K562 (cell line): ENCODE results near the gene ALG11. TPM values are rescaled to one million over a fixed set of nuclear protein-coding genes. Genes with fewer than 3 reads are reported as not detected.

Experiments used
- ATAC-seq: fragments of 200-7000 bp; cut with Tn5 transposase; 3 replicates; pipeline ENCODE4 v1.9.1; 2020; ENCODE audit warnings: moderate library complexity
- BruUV-seq: library from RNA; stranded (reverse); fragments of 400-500 nt; replicated peaks from 2 replicates; lab custom pipeline; 2021; lab: Mats Ljungman, UMichigan
- CTCF ChIA-PET: fragments of 300-600 bp; formaldehyde crosslinking; extraction: SDS; loops from one replicate; lab custom pipeline; 2021; ENCODE audit warnings: low intra/inter-chr PET ratio; lab: Yijun Ruan, JAX
- POLR2A ChIA-PET: fragments of 300-600, 350-650 bp; sonication (Branson Sonifier 250); formaldehyde crosslinking; extraction: SDS; loops from one replicate; lab custom pipeline; 2021; ENCODE audit warnings: antibody characterized with exemption, inconsistent platforms; lab: Yijun Ruan, JAX
- DNase-seq, 4 experiments: peaks; one replicate each; pipeline versions ENCODE4 v3.0.0 to v3.0.0-alpha.2; 2011 to 2018; ENCODE audit warnings: low spot score in 3 of 4, mixed read lengths in 3 of 4; ENCODE audit errors: extremely low read depth in 1 of 4
- FAIRE-seq: peaks from 2 replicates; lab custom pipeline; 2011; peaks lifted over from hg19 to GRCh38; lab: Jason Lieb, UNC
- H2AFZ ChIP-seq: 2 replicates; pipeline ENCODE4 v1.6.0; 2011; ENCODE audit warnings: low read depth, low read length, control low read depth, inconsistent platforms
- H3K27ac ChIP-seq: fragments of 200-600 bp; 3 replicates; pipeline ENCODE4 v1.8.0; 2011; ENCODE audit warnings: low read depth, mild to moderate bottlenecking, control low read depth, inconsistent platforms, low read length, moderate library complexity, mixed read lengths; ENCODE audit errors: extremely low read depth
- H3K27me3 ChIP-seq, 2 experiments: fragments of 300-600 bp in 1 of 2; 2 replicates in 1 of 2; 3 replicates in 1 of 2; pipeline versions ENCODE4 v1.6.0 to v1.8.0; 2011; ENCODE audit warnings: inconsistent platforms in 2 of 2, low read length in 2 of 2, mild to moderate bottlenecking in 1 of 2, mixed read lengths in 1 of 2, moderate library complexity in 1 of 2; ENCODE audit not compliant: control insufficient read depth in 2 of 2, insufficient read depth in 2 of 2
- H3K36me3 ChIP-seq: fragments of 300-600 bp; 3 replicates; pipeline ENCODE4 v1.8.0; 2011; ENCODE audit warnings: mild to moderate bottlenecking, low read length, inconsistent platforms; ENCODE audit not compliant: control insufficient read depth, insufficient read depth
- H3K4me1 ChIP-seq, 2 experiments: fragments of 200-600 bp in 1 of 2; replicated peaks in 1 of 2; 2 replicates in 1 of 2; 3 replicates in 1 of 2; pipeline versions ENCODE4 v1.5.1 to v1.8.0; 2011; ENCODE audit warnings: inconsistent platforms in 2 of 2, low read length in 2 of 2, mild to moderate bottlenecking in 1 of 2, mixed read lengths in 1 of 2, moderate library complexity in 1 of 2; ENCODE audit not compliant: control insufficient read depth in 2 of 2, insufficient read depth in 2 of 2
- H3K4me2 ChIP-seq: 2 replicates; pipeline ENCODE4 v1.6.1; 2011; ENCODE audit warnings: low read length, control low read depth, inconsistent platforms, mixed read lengths; ENCODE audit not compliant: insufficient read depth
- H3K4me3 ChIP-seq: fragments of 200-600 bp; sonication (generic), shearing (Covaris generic); 2 replicates; pipeline ENCODE4 v1.5.1; 2016; ENCODE audit warnings: control low read depth, inconsistent platforms
- H3K79me2 ChIP-seq: fragments of 200-600 bp; 3 replicates; pipeline ENCODE4 v1.8.0; 2011; ENCODE audit warnings: low read length, inconsistent platforms; ENCODE audit not compliant: control insufficient read depth, insufficient read depth
- H3K9ac ChIP-seq, 2 experiments: 2 replicates each; pipeline versions ENCODE4 v1.6.0 to v1.6.1; 2011; ENCODE audit warnings: low read depth in 2 of 2, low read length in 2 of 2, control low read depth in 1 of 2, inconsistent platforms in 1 of 2, mild to moderate bottlenecking in 1 of 2, mixed read lengths in 1 of 2; ENCODE audit not compliant: insufficient read depth in 1 of 2
- H3K9me1 ChIP-seq: one replicate; pipeline ENCODE4 v1.6.0; 2011; ENCODE audit warnings: inconsistent platforms, mild to moderate bottlenecking, low read length, moderate library complexity; ENCODE audit not compliant: control insufficient read depth, insufficient read depth
- H3K9me3 ChIP-seq: replicated peaks from 2 replicates; pipeline ENCODE4 v1.5.1; 2011; ENCODE audit warnings: low read depth, low read length, inconsistent platforms; ENCODE audit not compliant: control insufficient read depth, insufficient read depth
- H4K20me1 ChIP-seq: replicated peaks from 2 replicates; pipeline ENCODE4 v1.6.1; 2011; ENCODE audit warnings: low read length, inconsistent platforms, mixed read lengths; ENCODE audit not compliant: control insufficient read depth, insufficient read depth
- SMARCA4 ChIP-seq: fragments of 450-650 bp; IDR thresholded peaks from 2 replicates; pipeline ENCODE4 v1.6.1; 2016
- WGBS: fragments of 100-300 bp; shearing (Covaris generic); methylation state at CpG from one replicate; pipeline ENCODE4 v1.1.6; 2016; ENCODE audit warnings: low coverage, mixed read lengths; ENCODE audit not compliant: insufficient coverage; ENCODE audit errors: missing lambda C conversion rate; 5-methylcytosine and 5-hydroxymethylcytosine counted together
- in situ Hi-C: fragments of 300-500 bp; cut with MboI; formaldehyde crosslinking; loops from 4 replicates; pipeline ENCODE4 v1.15.0; 2018; ENCODE audit warnings: inconsistent platforms, mixed read lengths
- intact Hi-C: fragments of 100-400 bp; cut with micrococcal nuclease; formaldehyde crosslinking; loops from 2 replicates; pipeline ENCODE4 v1.14.2; 2022
- polyA plus RNA-seq, 8 experiments: library from polyadenylated mRNA; depleted of rRNA in 4 of 8; stranded (reverse) in 5 of 8; unstranded in 3 of 8; fragments of >200 nt; fragmentation: Nextera tagmentation in 2 of 8; fragmentation: Illumina TruSeq in 1 of 8; extraction: Ambion mirVana in 2 of 8; extraction: Trizol in 1 of 8; gene quantifications; 2 replicates each; pipeline versions ENCODE4 v1.2.1 to v1.2.3, GENCODE V29; 2011 to 2014; ENCODE audit warnings: inconsistent platforms in 1 of 8, missing spikeins in 1 of 8
- total RNA-seq, 7 experiments: library from RNA; depleted of rRNA in 6 of 7; stranded (reverse); fragments of >200 nt in 6 of 7; fragmentation: Illumina TruSeq in 2 of 7; extraction: Trizol in 2 of 7; gene quantifications; 2 replicates each; pipeline versions ENCODE4 v1.2.1 to v1.2.3, GENCODE V29; 2011 to 2021; ENCODE audit warnings: low replicate concordance in 1 of 7
- TF ChIP-seq, protein P1 (sequence below): fragments of 450-650 bp; IDR thresholded peaks from 2 replicates; pipeline ENCODE4 v1.6.1; 2016; ENCODE audit warnings: mild to moderate bottlenecking, moderate library complexity
- TF ChIP-seq, protein P2 (sequence below): sonication (generic); formaldehyde crosslinking; IDR thresholded peaks from 2 replicates; pipeline ENCODE4 v1.8.1; 2022; ENCODE audit warnings: missing genetic modification reagents
- TF ChIP-seq, protein P3 (sequence below), 3 experiments: fragments of 200-800 bp in 1 of 3; sonication (Bioruptor generic) in 1 of 3; sonication (generic) in 1 of 3; formaldehyde crosslinking in 1 of 3; IDR thresholded peaks; 2 replicates each; pipeline versions ENCODE4 v1.6.1 to v1.8.0; 2016 to 2022; ENCODE audit warnings: mild to moderate bottlenecking in 2 of 3, missing compliant biosample characterization in 2 of 3, missing genetic modification characterization in 2 of 3, missing genetic modification reagents in 1 of 3

Gene ALG11
- total and polyA plus RNA-seq, 9 of the 15 experiments (the other 6 are each of a cell fraction or from before 2014, with no cell fraction given), result 7.3 to 19.2 (median 16.3) TPM

DNA sequence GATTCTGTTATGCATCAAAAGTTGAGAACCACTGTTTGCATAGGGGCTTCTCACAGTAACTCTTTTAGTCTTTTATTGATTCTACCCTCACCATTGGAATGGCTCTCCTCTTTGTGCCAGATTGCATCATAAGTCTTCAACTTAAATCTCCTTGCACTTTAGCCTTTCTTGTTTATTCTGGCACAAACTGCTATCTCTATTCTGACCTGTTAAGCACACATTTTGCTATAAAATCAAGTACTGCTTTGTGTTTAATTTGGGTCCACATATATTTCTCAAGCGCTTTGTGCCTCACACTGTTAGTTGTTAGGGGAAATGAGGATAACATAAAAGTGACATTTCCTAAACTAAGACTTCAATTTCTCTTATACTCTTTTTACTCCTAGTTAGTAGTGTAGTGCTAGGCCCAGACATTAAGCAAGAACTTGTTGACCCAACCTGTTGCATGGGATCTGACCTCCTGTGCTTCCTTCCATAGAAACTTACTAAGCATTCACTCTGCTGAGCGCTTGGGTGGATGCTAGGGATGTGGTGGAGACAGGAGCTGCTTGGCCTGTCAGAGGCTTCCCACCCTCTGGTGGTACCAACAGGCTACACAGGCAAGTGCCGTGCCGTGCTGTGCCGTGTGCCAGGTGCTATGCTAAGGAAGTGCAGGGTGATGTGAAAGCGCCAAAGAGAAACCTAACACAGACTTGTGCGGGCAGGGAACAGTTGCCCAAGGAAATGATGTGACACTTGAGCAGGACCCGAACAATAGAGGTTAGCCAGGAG lies 13.5 kb downstream of the ALG11 start:
- Histone ChIP-seq H3K4me3 (no peak overlapping the region), H3K4me1 (peaks cover 3 to 4% of the 10 kb centered on the region in 2 experiments; a peak in 2 of 5 replicates), H3K9me1 (peaks cover 3% of the 10 kb centered on the region), H3K27me3 (no peaks in the 10 kb centered on the region), H3K4me2 (no peak overlapping the region), H2AFZ (no peak overlapping the region), H3K27ac (no peak overlapping the region), H3K79me2 (peaks cover 23% of the 10 kb centered on the region; the same call in 2 of the 3 replicates), H4K20me1 (no peaks in the 10 kb centered on the region), H3K36me3 (peaks cover 66% of the 10 kb centered on the region), H3K9me3 (peaks cover 7% of the 10 kb centered on the region), H3K9ac (no peak overlapping the region)
- in situ Hi-C loops, result no loop called here
- no peak for DNase-seq
- WGBS, result 98% methylated on average over 8 of the region's 8 CpGs
- ChIA-PET CTCF (no interaction called here), POLR2A (no interaction called here)
- FAIRE-seq, result no peak
- ATAC-seq, result no peak
- no TSS peak for BruUV-seq
- intact Hi-C loops, result no loop called here
- TF ChIP-seq, protein P1, sequence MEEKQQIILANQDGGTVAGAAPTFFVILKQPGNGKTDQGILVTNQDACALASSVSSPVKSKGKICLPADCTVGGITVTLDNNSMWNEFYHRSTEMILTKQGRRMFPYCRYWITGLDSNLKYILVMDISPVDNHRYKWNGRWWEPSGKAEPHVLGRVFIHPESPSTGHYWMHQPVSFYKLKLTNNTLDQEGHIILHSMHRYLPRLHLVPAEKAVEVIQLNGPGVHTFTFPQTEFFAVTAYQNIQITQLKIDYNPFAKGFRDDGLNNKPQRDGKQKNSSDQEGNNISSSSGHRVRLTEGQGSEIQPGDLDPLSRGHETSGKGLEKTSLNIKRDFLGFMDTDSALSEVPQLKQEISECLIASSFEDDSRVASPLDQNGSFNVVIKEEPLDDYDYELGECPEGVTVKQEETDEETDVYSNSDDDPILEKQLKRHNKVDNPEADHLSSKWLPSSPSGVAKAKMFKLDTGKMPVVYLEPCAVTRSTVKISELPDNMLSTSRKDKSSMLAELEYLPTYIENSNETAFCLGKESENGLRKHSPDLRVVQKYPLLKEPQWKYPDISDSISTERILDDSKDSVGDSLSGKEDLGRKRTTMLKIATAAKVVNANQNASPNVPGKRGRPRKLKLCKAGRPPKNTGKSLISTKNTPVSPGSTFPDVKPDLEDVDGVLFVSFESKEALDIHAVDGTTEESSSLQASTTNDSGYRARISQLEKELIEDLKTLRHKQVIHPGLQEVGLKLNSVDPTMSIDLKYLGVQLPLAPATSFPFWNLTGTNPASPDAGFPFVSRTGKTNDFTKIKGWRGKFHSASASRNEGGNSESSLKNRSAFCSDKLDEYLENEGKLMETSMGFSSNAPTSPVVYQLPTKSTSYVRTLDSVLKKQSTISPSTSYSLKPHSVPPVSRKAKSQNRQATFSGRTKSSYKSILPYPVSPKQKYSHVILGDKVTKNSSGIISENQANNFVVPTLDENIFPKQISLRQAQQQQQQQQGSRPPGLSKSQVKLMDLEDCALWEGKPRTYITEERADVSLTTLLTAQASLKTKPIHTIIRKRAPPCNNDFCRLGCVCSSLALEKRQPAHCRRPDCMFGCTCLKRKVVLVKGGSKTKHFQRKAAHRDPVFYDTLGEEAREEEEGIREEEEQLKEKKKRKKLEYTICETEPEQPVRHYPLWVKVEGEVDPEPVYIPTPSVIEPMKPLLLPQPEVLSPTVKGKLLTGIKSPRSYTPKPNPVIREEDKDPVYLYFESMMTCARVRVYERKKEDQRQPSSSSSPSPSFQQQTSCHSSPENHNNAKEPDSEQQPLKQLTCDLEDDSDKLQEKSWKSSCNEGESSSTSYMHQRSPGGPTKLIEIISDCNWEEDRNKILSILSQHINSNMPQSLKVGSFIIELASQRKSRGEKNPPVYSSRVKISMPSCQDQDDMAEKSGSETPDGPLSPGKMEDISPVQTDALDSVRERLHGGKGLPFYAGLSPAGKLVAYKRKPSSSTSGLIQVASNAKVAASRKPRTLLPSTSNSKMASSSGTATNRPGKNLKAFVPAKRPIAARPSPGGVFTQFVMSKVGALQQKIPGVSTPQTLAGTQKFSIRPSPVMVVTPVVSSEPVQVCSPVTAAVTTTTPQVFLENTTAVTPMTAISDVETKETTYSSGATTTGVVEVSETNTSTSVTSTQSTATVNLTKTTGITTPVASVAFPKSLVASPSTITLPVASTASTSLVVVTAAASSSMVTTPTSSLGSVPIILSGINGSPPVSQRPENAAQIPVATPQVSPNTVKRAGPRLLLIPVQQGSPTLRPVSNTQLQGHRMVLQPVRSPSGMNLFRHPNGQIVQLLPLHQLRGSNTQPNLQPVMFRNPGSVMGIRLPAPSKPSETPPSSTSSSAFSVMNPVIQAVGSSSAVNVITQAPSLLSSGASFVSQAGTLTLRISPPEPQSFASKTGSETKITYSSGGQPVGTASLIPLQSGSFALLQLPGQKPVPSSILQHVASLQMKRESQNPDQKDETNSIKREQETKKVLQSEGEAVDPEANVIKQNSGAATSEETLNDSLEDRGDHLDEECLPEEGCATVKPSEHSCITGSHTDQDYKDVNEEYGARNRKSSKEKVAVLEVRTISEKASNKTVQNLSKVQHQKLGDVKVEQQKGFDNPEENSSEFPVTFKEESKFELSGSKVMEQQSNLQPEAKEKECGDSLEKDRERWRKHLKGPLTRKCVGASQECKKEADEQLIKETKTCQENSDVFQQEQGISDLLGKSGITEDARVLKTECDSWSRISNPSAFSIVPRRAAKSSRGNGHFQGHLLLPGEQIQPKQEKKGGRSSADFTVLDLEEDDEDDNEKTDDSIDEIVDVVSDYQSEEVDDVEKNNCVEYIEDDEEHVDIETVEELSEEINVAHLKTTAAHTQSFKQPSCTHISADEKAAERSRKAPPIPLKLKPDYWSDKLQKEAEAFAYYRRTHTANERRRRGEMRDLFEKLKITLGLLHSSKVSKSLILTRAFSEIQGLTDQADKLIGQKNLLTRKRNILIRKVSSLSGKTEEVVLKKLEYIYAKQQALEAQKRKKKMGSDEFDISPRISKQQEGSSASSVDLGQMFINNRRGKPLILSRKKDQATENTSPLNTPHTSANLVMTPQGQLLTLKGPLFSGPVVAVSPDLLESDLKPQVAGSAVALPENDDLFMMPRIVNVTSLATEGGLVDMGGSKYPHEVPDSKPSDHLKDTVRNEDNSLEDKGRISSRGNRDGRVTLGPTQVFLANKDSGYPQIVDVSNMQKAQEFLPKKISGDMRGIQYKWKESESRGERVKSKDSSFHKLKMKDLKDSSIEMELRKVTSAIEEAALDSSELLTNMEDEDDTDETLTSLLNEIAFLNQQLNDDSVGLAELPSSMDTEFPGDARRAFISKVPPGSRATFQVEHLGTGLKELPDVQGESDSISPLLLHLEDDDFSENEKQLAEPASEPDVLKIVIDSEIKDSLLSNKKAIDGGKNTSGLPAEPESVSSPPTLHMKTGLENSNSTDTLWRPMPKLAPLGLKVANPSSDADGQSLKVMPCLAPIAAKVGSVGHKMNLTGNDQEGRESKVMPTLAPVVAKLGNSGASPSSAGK, result peak; percentile 28
- no peak for TF ChIP-seq SMARCA4
- TF ChIP-seq, protein P2, sequence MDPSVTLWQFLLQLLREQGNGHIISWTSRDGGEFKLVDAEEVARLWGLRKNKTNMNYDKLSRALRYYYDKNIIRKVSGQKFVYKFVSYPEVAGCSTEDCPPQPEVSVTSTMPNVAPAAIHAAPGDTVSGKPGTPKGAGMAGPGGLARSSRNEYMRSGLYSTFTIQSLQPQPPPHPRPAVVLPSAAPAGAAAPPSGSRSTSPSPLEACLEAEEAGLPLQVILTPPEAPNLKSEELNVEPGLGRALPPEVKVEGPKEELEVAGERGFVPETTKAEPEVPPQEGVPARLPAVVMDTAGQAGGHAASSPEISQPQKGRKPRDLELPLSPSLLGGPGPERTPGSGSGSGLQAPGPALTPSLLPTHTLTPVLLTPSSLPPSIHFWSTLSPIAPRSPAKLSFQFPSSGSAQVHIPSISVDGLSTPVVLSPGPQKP (CRISPR knock-in tag), result no peak
- TF ChIP-seq, protein P3, sequence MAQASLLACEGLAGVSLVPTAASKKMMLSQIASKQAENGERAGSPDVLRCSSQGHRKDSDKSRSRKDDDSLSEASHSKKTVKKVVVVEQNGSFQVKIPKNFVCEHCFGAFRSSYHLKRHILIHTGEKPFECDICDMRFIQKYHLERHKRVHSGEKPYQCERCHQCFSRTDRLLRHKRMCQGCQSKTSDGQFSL (CRISPR knock-in tag; IDR thresholded peaks at IDR 0.05), result no peak
- TF ChIP-seq, protein P3 (tag; IDR thresholded peaks at IDR 0.05), result no peak
